CD4-positive, alpha-beta T cell (primary cell): Measurements from ENCODE around the gene GADL1. TPM values are rescaled to one million over a fixed set of nuclear protein-coding genes. Genes with fewer than 3 reads are reported as not detected.
A peak's percentile ranks its signal among the peaks of the same experiment; 100 is the strongest.

Experiments
- ATAC-seq: fragments of 200-7000 bp; cut with Tn5 transposase; one replicate; pipeline ENCODE4 v1.10.0; 2022; ENCODE audit warnings: mild to moderate bottlenecking; ENCODE audit not compliant: poor library complexity
- CTCF ChIA-PET: fragments of 350-600 bp; sonication (Branson Sonifier 250); formaldehyde crosslinking; loops from one replicate; lab custom pipeline; 2021; ENCODE audit warnings: antibody characterized with exemption, inconsistent platforms; lab: Charles Lee
- POLR2A ChIA-PET: fragments of 350-600 bp; sonication (Branson Sonifier 250); formaldehyde crosslinking; loops from one replicate; lab custom pipeline; 2021; ENCODE audit warnings: antibody characterized with exemption, inconsistent platforms; lab: Charles Lee
- DNase-seq, 14 experiments: peaks; one replicate each; pipeline ENCODE4 v3.0.0-alpha.2; 2013 to 2020; ENCODE audit warnings: mixed read lengths in 2 of 14
- H3K27ac ChIP-seq, 2 donors: one replicate each; pipeline versions ENCODE4 v1.5.1 to v1.7.0; 2013; ENCODE audit warnings: low read length in 2 of 2, low read depth in 1 of 2, mild to moderate bottlenecking in 1 of 2
- H3K27me3 ChIP-seq, 2 experiments: 1 replicate in 1 of 2; 2 replicates in 1 of 2; pipeline versions ENCODE4 v1.6.1 to v1.7.0; 2013; ENCODE audit warnings: low read length in 2 of 2, control low read depth in 1 of 2, mild to moderate bottlenecking in 1 of 2, moderate library complexity in 1 of 2; ENCODE audit not compliant: insufficient read depth in 2 of 2, control insufficient read depth in 1 of 2
- H3K36me3 ChIP-seq: one replicate; pipeline ENCODE4 v1.6.1; 2013; ENCODE audit warnings: low read length, control low read depth; ENCODE audit not compliant: insufficient read depth
- H3K4me1 ChIP-seq: one replicate; pipeline ENCODE4 v1.6.1; 2013; ENCODE audit warnings: low read length, control low read depth; ENCODE audit not compliant: insufficient read depth
- H3K4me3 ChIP-seq: one replicate; pipeline ENCODE4 v1.5.1; 2013; ENCODE audit warnings: mild to moderate bottlenecking, low read length, moderate library complexity
- H3K9me3 ChIP-seq, 2 experiments: 1 replicate in 1 of 2; 2 replicates in 1 of 2; pipeline versions ENCODE4 v1.6.1 to v1.7.0; 2013; ENCODE audit warnings: low read length in 2 of 2, mild to moderate bottlenecking in 2 of 2, control low read depth in 1 of 2, moderate library complexity in 1 of 2; ENCODE audit not compliant: control insufficient read depth in 1 of 2, insufficient read depth in 1 of 2
- H3K27ac Mint-ChIP-seq: one replicate; pipeline ENCODE4 v1.8.0; 2020; ENCODE audit warnings: mixed read lengths
- H3K27me3 Mint-ChIP-seq: one replicate; pipeline ENCODE4 v1.8.0; 2021; ENCODE audit warnings: mixed read lengths
- H3K36me3 Mint-ChIP-seq: one replicate; pipeline ENCODE4 v1.8.0; 2021; ENCODE audit warnings: low read depth, mixed read lengths
- H3K4me1 Mint-ChIP-seq: one replicate; pipeline ENCODE4 v1.8.0; 2021; ENCODE audit warnings: low read depth, mixed read lengths
- H3K4me3 Mint-ChIP-seq: one replicate; pipeline ENCODE4 v1.8.0; 2020; ENCODE audit warnings: mild to moderate bottlenecking, mixed read lengths
- H3K9me3 Mint-ChIP-seq: one replicate; pipeline ENCODE4 v1.8.0; 2020; ENCODE audit warnings: mixed read lengths
- intact Hi-C, 2 experiments: fragments of 100-400 bp; cut with DNase I in 1 of 2; cut with micrococcal nuclease in 1 of 2; formaldehyde crosslinking; loops; one replicate each; pipeline versions ENCODE4 v1.15.1 to v1.9.0; 2023 to 2025; cut with DNase I, micrococcal nuclease
- total RNA-seq, 174 experiments: library from RNA in 2 of 174; stranded (reverse) in 2 of 174; gene quantifications; one replicate each; pipeline ENCODE4 v1.2.3 and lab custom pipeline; 2021 to 2026
- TF ChIP-seq, protein P1 (sequence below): fragments of 200-600 bp; IDR thresholded peaks from one replicate; pipeline ENCODE4 v1.8.0; 2022; ENCODE audit warnings: antibody characterized with exemption, mild to moderate bottlenecking

Gene GADL1
- total RNA-seq, 2 experiments from 2014 or later: not detected

DNA sequence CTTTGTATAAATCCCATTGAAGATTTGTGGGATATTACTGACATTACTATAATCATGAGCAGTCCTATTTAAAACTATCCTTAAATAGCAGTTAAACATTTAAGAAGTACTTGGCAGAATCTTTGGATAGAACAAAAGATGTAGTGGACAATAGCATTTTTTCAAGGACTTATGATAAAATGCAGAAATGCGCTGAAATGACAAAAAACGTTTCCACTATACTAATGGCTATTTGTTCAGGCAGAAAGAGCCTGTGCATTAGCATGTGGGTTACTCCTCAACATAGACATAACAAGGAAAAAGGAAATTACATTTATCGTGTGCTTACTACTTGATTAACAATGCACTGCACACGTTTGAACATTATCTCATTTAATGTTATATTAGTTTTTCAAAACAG is 80.7 kb downstream of the GADL1 start:
- no peak overlapping the region for H3K27ac Mint-ChIP-seq
- Histone ChIP-seq H3K36me3 (no peaks in the 10 kb centered on the region), H3K27me3 (no peaks in the 10 kb centered on the region), H3K9me3 (no peaks in the 10 kb centered on the region), H3K27ac (no peak overlapping the region), H3K4me3 (no peak overlapping the region), H3K4me1 (no peaks in the 10 kb centered on the region)
- TF ChIP-seq, protein P1, sequence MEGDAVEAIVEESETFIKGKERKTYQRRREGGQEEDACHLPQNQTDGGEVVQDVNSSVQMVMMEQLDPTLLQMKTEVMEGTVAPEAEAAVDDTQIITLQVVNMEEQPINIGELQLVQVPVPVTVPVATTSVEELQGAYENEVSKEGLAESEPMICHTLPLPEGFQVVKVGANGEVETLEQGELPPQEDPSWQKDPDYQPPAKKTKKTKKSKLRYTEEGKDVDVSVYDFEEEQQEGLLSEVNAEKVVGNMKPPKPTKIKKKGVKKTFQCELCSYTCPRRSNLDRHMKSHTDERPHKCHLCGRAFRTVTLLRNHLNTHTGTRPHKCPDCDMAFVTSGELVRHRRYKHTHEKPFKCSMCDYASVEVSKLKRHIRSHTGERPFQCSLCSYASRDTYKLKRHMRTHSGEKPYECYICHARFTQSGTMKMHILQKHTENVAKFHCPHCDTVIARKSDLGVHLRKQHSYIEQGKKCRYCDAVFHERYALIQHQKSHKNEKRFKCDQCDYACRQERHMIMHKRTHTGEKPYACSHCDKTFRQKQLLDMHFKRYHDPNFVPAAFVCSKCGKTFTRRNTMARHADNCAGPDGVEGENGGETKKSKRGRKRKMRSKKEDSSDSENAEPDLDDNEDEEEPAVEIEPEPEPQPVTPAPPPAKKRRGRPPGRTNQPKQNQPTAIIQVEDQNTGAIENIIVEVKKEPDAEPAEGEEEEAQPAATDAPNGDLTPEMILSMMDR: no peak
- peaks cover 5% of the 10 kb centered on the region for H3K27me3 Mint-ChIP-seq
- H3K9me3 Mint-ChIP-seq: no peaks in the 10 kb centered on the region
- ATAC-seq: no peak
- ChIA-PET POLR2A (no interaction called here), CTCF (no interaction called here)
- intact Hi-C loops: no loop called here
- no peak overlapping the region for H3K4me3 Mint-ChIP-seq
- no peak for DNase-seq
- peaks cover 9% of the 10 kb centered on the region for H3K4me1 Mint-ChIP-seq
- H3K36me3 Mint-ChIP-seq: no peaks in the 10 kb centered on the region

DNA sequence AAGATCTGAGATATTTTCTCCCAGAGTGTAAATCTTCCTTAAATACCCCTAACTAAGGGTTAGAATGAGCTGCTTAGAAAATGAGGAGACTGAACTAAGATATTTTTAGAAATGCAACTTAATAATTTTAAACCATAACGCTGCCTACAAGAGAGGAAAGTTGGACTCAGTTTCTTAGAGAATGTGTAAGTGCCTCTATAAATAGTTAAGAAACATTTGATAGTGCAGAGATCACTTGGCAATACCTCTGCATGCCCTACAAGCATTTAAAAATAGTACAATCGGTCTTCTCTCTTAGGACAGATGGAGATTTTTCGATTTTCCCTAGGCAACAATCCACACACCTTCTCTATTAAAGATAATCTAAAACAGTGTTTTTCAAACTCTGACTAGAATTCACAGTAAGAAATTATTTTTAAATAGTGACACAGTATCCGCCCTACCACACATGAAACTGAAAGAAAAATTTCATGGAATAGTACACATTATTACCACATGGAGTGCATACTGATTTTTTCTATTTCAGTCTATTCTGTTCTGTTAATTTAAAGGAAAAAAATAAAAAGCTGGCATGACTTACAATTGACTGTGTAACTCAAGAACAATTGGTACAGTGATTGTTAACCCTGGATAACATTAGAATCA is 83.2 kb downstream of the GADL1 start:
- TF ChIP-seq, protein P1: no peak
- CTCF ChIA-PET: no interaction called here
- DNase-seq (no peak), ATAC-seq (no peak)
- peaks cover 5% of the 10 kb centered on the region for H3K27me3 Mint-ChIP-seq
- H3K27me3 ChIP-seq: no peaks in the 10 kb centered on the region
- no peak overlapping the region for H3K4me3 Mint-ChIP-seq
- peaks cover 9% of the 10 kb centered on the region for H3K4me1 Mint-ChIP-seq
- H3K9me3 Mint-ChIP-seq: no peaks in the 10 kb centered on the region
- intact Hi-C loops: no loop called here
- no peaks in the 10 kb centered on the region for H3K36me3 ChIP-seq
- no peak overlapping the region for H3K4me3 ChIP-seq
- H3K27ac ChIP-seq: no peak overlapping the region
- no peaks in the 10 kb centered on the region for H3K4me1 ChIP-seq
- POLR2A ChIA-PET: no interaction called here
- no peaks in the 10 kb centered on the region for H3K9me3 ChIP-seq
- no peaks in the 10 kb centered on the region for H3K36me3 Mint-ChIP-seq
- H3K27ac Mint-ChIP-seq: no peak overlapping the region

DNA sequence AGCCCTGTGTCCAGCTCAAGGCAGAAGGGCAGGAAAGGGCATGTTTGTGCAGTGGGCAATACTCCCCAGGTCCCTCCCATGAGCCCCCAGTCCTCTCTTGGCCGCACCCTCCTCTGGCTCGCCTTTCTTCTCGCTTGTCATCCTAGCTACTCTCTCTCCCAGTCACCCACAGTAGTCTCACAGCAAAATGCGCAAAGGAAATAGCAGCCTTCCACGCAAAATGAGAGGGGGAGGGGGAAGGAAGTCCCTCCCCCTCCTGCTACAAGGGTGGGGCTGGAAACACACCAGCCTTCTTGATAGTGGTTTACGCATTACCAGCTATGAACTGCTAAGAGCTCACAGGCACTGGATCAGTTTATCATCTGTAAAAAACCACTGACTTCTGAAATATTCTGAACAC is 83.8 kb downstream of the GADL1 start:
- no peaks in the 10 kb centered on the region for H3K9me3 Mint-ChIP-seq
- peak overlapping the region; percentile 4 for H3K27ac Mint-ChIP-seq
- H3K27me3 Mint-ChIP-seq: peaks cover 5% of the 10 kb centered on the region
- ATAC-seq (peak; percentile 86), DNase-seq (peak in 7 of 14 experiments; percentile 2 to 36 (median 10))
- no peak overlapping the region for H3K4me3 Mint-ChIP-seq
- H3K36me3 Mint-ChIP-seq: no peaks in the 10 kb centered on the region
- H3K4me1 Mint-ChIP-seq: peaks cover 9% of the 10 kb centered on the region
- no peaks in the 10 kb centered on the region for H3K27me3 ChIP-seq
- H3K36me3 ChIP-seq: no peaks in the 10 kb centered on the region
- H3K4me3 ChIP-seq: no peak overlapping the region
- H3K4me1 ChIP-seq: no peaks in the 10 kb centered on the region
- H3K9me3 ChIP-seq: no peaks in the 10 kb centered on the region
- ChIA-PET POLR2A (interaction anchor here (0.6 kb wide), 1 partner anchor 662 kb away, joined by 3 read pairs; no protein-coding TSS in a partner anchor), CTCF (no interaction called here)
- no peak overlapping the region for H3K27ac ChIP-seq
- TF ChIP-seq, protein P1: no peak
- intact Hi-C loops: no loop called here
